H9 (cell line): ENCODE measurements around the gene ARFGEF2. TPM values are rescaled to one million over a fixed set of nuclear protein-coding genes. Genes with fewer than 3 reads are reported as not detected.

Experiments
- DNase-seq: peaks from one replicate; pipeline ENCODE4 v3.0.0-alpha.2; 2017
- H2AFZ ChIP-seq: one replicate; pipeline ENCODE4 v1.6.1; 2013; ENCODE audit warnings: mild to moderate bottlenecking, low read length, control low read depth, moderate library complexity
- H2AK5ac ChIP-seq: 2 replicates; pipeline ENCODE4 v1.6.1; 2013; ENCODE audit warnings: low read length, control low read depth, mixed read lengths; ENCODE audit not compliant: insufficient read length
- H2BK120ac ChIP-seq: one replicate; pipeline ENCODE4 v1.6.1; 2013; ENCODE audit warnings: low read depth, mild to moderate bottlenecking, low read length, control low read depth, inconsistent platforms; ENCODE audit not compliant: poor library complexity, severe bottlenecking
- H2BK12ac ChIP-seq: 2 replicates; pipeline ENCODE4 v1.6.1; 2013; ENCODE audit warnings: low read length, control low read depth, mixed read lengths, low read depth; ENCODE audit not compliant: insufficient read length
- H2BK15ac ChIP-seq: 2 replicates; pipeline ENCODE4 v1.6.1; 2013; ENCODE audit warnings: low read depth, low read length, control low read depth
- H2BK20ac ChIP-seq: one replicate; pipeline ENCODE4 v1.6.1; 2013; ENCODE audit warnings: low read depth, mild to moderate bottlenecking, low read length, control low read depth, inconsistent platforms; ENCODE audit not compliant: poor library complexity, severe bottlenecking
- H2BK5ac ChIP-seq: 2 replicates; pipeline ENCODE4 v1.6.1; 2013; ENCODE audit warnings: low read length, control low read depth, mixed read lengths; ENCODE audit not compliant: insufficient read length
- H3K14ac ChIP-seq: 2 replicates; pipeline ENCODE4 v1.6.1; 2013; ENCODE audit warnings: low read length, control low read depth; ENCODE audit not compliant: insufficient read depth
- H3K18ac ChIP-seq: 2 replicates; pipeline ENCODE4 v1.6.1; 2013; ENCODE audit warnings: low read depth, mild to moderate bottlenecking, mixed read lengths, low read length, control low read depth; ENCODE audit not compliant: insufficient read length
- H3K23ac ChIP-seq: 2 replicates; pipeline ENCODE4 v1.6.1; 2013; ENCODE audit warnings: low read length, control low read depth, mixed read lengths, low read depth; ENCODE audit not compliant: insufficient read length
- H3K23me2 ChIP-seq: 2 replicates; pipeline ENCODE4 v1.6.1; 2013; ENCODE audit warnings: low read depth, mild to moderate bottlenecking, mixed read lengths, low read length, control low read depth; ENCODE audit not compliant: insufficient read length, poor library complexity, severe bottlenecking
- H3K27ac ChIP-seq: 2 replicates; pipeline ENCODE4 v1.5.1; 2013; ENCODE audit warnings: low read length, control low read depth, mixed read lengths, low read depth; ENCODE audit not compliant: insufficient read length
- H3K27me3 ChIP-seq: 2 replicates; pipeline ENCODE4 v1.6.1; 2013; ENCODE audit warnings: low read length, control low read depth, inconsistent platforms; ENCODE audit not compliant: insufficient read depth
- H3K4ac ChIP-seq: 2 replicates; pipeline ENCODE4 v1.6.1; 2013; ENCODE audit warnings: low read depth, mild to moderate bottlenecking, control low read depth, inconsistent platforms, low read length, moderate library complexity
- H3K4me1 ChIP-seq: 2 replicates; pipeline ENCODE4 v1.6.1; 2013; ENCODE audit warnings: low read length, control low read depth, inconsistent platforms; ENCODE audit not compliant: insufficient read depth
- H3K4me2 ChIP-seq: 2 replicates; pipeline ENCODE4 v1.6.1; 2013; ENCODE audit warnings: low read length, control low read depth, mixed read lengths; ENCODE audit not compliant: insufficient read length, insufficient read depth
- H3K56ac ChIP-seq: 2 replicates; pipeline ENCODE4 v1.6.1; 2013; ENCODE audit warnings: low read depth, mild to moderate bottlenecking, mixed read lengths, low read length, control low read depth; ENCODE audit not compliant: insufficient read length
- H3K79me1 ChIP-seq: 2 replicates; pipeline ENCODE4 v1.6.1; 2013; ENCODE audit warnings: low read depth, mild to moderate bottlenecking, moderate library complexity, low read length, control low read depth, inconsistent platforms; ENCODE audit not compliant: insufficient read depth, poor library complexity, severe bottlenecking
- H3K79me2 ChIP-seq: 2 replicates; pipeline ENCODE4 v1.6.1; 2013; ENCODE audit warnings: low read length, control low read depth, inconsistent platforms; ENCODE audit not compliant: insufficient read depth
- H3K9ac ChIP-seq: 2 replicates; pipeline ENCODE4 v1.6.1; 2013; ENCODE audit warnings: low read length, control low read depth, mixed read lengths; ENCODE audit not compliant: insufficient read length; ENCODE audit errors: extremely low read depth
- H3K9me3 ChIP-seq: one replicate; pipeline ENCODE4 v1.6.1; 2013; ENCODE audit warnings: low read depth, low read length, inconsistent platforms; ENCODE audit not compliant: control insufficient read depth
- H3T11ph ChIP-seq: one replicate; pipeline ENCODE4 v1.6.1; 2013; ENCODE audit warnings: mild to moderate bottlenecking, low read length, control low read depth, inconsistent platforms
- H4K20me1 ChIP-seq: one replicate; pipeline ENCODE4 v1.6.1; 2013; ENCODE audit not compliant: control insufficient read depth, insufficient read length, insufficient read depth
- H4K5ac ChIP-seq: 2 replicates; pipeline ENCODE4 v1.6.1; 2013; ENCODE audit warnings: low read depth, mild to moderate bottlenecking, mixed read lengths, low read length, control low read depth; ENCODE audit not compliant: insufficient read length
- H4K8ac ChIP-seq: replicated peaks from 2 replicates; pipeline ENCODE4 v1.6.1; 2013; ENCODE audit warnings: low read length, control low read depth, mixed read lengths, low read depth; ENCODE audit not compliant: insufficient read length
- H4K91ac ChIP-seq: 2 replicates; pipeline ENCODE4 v1.6.1; 2013; ENCODE audit warnings: low read depth, mild to moderate bottlenecking, moderate library complexity, mixed read lengths, low read length, control low read depth; ENCODE audit not compliant: insufficient read length
- H3K27ac Mint-ChIP-seq, 3 experiments: 2 replicates in 2 of 3; 3 replicates in 1 of 3; pipeline ENCODE4 v1.8.0; 2020 to 2021; ENCODE audit warnings: mixed read lengths in 3 of 3, mild to moderate bottlenecking in 1 of 3, moderate library complexity in 1 of 3
- H3K27me3 Mint-ChIP-seq: 2 replicates; pipeline ENCODE4 v1.8.0; 2021; ENCODE audit warnings: low read depth, mild to moderate bottlenecking, moderate library complexity, mixed read lengths
- H3K36me3 Mint-ChIP-seq, 3 experiments: 2 replicates in 2 of 3; 3 replicates in 1 of 3; pipeline ENCODE4 v1.8.0; 2020 to 2021; ENCODE audit warnings: low read depth in 3 of 3, mixed read lengths in 3 of 3; ENCODE audit not compliant: insufficient read depth in 1 of 3
- H3K4me1 Mint-ChIP-seq, 2 experiments: 2 replicates each; pipeline ENCODE4 v1.8.0; 2020; ENCODE audit warnings: mixed read lengths in 2 of 2
- H3K4me3 Mint-ChIP-seq, 2 experiments: 2 replicates in 1 of 2; 3 replicates in 1 of 2; pipeline ENCODE4 v1.8.0; 2020 to 2021; ENCODE audit warnings: mild to moderate bottlenecking in 2 of 2, mixed read lengths in 2 of 2, moderate library complexity in 1 of 2
- H3K9me3 Mint-ChIP-seq, 2 experiments: 2 replicates in 1 of 2; 3 replicates in 1 of 2; pipeline ENCODE4 v1.8.0; 2020; ENCODE audit warnings: mild to moderate bottlenecking in 2 of 2, mixed read lengths in 2 of 2, moderate library complexity in 1 of 2
- WGBS: extraction: QIAGEN DNeasy Blood & Tissue Kit; methylation state at CpG from one replicate; pipeline ENCODE4 v1.1.7; 2013; ENCODE audit warnings: missing lambda C conversion rate, low lambda C conversion rate, mixed read lengths; ENCODE audit not compliant: insufficient read length; ENCODE audit errors: extremely low coverage; 5-methylcytosine and 5-hydroxymethylcytosine counted together
- total RNA-seq: library from RNA; stranded (reverse); gene quantifications from 2 replicates; pipeline ENCODE4 v1.2.1, GENCODE V29; 2021
- TF ChIP-seq, protein P1 (sequence below): fragments of 200-600 bp; sonication (generic); conservative IDR thresholded peaks from 3 replicates; pipeline ENCODE4 v1.8.0; 2021; ENCODE audit warnings: antibody characterized with exemption, mild to moderate bottlenecking

The ARFGEF2 gene
- total RNA-seq, 1 experiment from 2014 or later = 16.6 TPM

GRCh38 chr20:48912065-48912464 is 9.4 kb upstream of the ARFGEF2 start:
- no peak for DNase-seq
- no peak overlapping the region for H2BK12ac ChIP-seq
- no peaks in the 10 kb centered on the region for H3K27me3 ChIP-seq
- no peak overlapping the region for H3K27ac ChIP-seq
- no peak overlapping the region for H2BK20ac ChIP-seq
- Mint-ChIP-seq H3K27ac (no peak overlapping the region), H3K27me3 (peaks cover 36% of the 10 kb centered on the region), H3K36me3 (peaks cover 0 to 6% (median 0%) of the 10 kb centered on the region in 3 experiments; a peak in 2 of 7 replicates), H3K4me1 (no peaks in the 10 kb centered on the region), H3K9me3 (peaks cover 17 to 22% of the 10 kb centered on the region in 2 experiments; a peak in 4 of 5 replicates), H3K4me3 (no peak overlapping the region)
- no peaks in the 10 kb centered on the region for H3K79me2 ChIP-seq
- no peak overlapping the region for H2BK120ac ChIP-seq
- no peak overlapping the region for H2BK5ac ChIP-seq
- H3K4ac ChIP-seq = no peak overlapping the region
- no peak overlapping the region for H2AFZ ChIP-seq
- H3K14ac ChIP-seq = no peak overlapping the region
- H4K91ac ChIP-seq = no peak overlapping the region
- H3K23ac ChIP-seq = no peak overlapping the region
- H3K56ac ChIP-seq = no peak overlapping the region
- H3K79me1 ChIP-seq = no peaks in the 10 kb centered on the region
- H3K4me1 ChIP-seq = no peaks in the 10 kb centered on the region
- TF ChIP-seq, protein P1, sequence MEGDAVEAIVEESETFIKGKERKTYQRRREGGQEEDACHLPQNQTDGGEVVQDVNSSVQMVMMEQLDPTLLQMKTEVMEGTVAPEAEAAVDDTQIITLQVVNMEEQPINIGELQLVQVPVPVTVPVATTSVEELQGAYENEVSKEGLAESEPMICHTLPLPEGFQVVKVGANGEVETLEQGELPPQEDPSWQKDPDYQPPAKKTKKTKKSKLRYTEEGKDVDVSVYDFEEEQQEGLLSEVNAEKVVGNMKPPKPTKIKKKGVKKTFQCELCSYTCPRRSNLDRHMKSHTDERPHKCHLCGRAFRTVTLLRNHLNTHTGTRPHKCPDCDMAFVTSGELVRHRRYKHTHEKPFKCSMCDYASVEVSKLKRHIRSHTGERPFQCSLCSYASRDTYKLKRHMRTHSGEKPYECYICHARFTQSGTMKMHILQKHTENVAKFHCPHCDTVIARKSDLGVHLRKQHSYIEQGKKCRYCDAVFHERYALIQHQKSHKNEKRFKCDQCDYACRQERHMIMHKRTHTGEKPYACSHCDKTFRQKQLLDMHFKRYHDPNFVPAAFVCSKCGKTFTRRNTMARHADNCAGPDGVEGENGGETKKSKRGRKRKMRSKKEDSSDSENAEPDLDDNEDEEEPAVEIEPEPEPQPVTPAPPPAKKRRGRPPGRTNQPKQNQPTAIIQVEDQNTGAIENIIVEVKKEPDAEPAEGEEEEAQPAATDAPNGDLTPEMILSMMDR = no peak
- H2BK15ac ChIP-seq = no peak overlapping the region
- H3K23me2 ChIP-seq = no peaks in the 10 kb centered on the region
- H3K4me2 ChIP-seq = no peak overlapping the region
- no peaks in the 10 kb centered on the region for H4K20me1 ChIP-seq
- H3K9me3 ChIP-seq = peaks cover 7% of the 10 kb centered on the region
- H4K5ac ChIP-seq = no peak overlapping the region
- no peak overlapping the region for H4K8ac ChIP-seq
- H2AK5ac ChIP-seq = no peak overlapping the region
- no peak overlapping the region for H3K9ac ChIP-seq
- no CpG with 5 or more reads among the region's 4 CpGs for WGBS
- H3K18ac ChIP-seq = no peak overlapping the region
- no peak overlapping the region for H3T11ph ChIP-seq
